KG1 (cell line): ENCODE data around the gene COA1.
"Not testable (repeated sequence)": the region's sequence is repeated elsewhere in the genome, so short reads cannot be mapped to it uniquely, and the experiment has no call there.

ENCODE experiments used
- DNase-seq: peaks from one replicate; lab custom pipeline; 2025; lab: John Stamatoyannopoulos, UW

COA1 gene

GRCh38 chr7:43758029-43758821, 28.9 kb upstream of the COA1 start, which contains the start of gene BLVRA:
Gene BLVRA, plus strand, starts transcription at chr7:43758680. Its CDS starts 12,479 bp downstream, at chr7:43771159.
- DNase-seq, result no peak

GRCh38 chr7:43757073-43757720, 27.9 kb upstream of the COA1 start:
- DNase-seq, result no peak

GRCh38 chr7:43756368-43757072, 27.2 kb upstream of the COA1 start:
- no peak for DNase-seq

- DNase-seq, result no peak
Measured at GRCh38 chr7:43754596-43754995, 25.3 kb upstream of the COA1 start.

GRCh38 chr7:43753843-43754242, 24.5 kb upstream of the COA1 start:
- no peak for DNase-seq

GRCh38 chr7:43753271-43753810, 24.0 kb upstream of the COA1 start:
- no peak for DNase-seq

GRCh38 chr7:43752411-43752810, 23.1 kb upstream of the COA1 start:
- no peak for DNase-seq

- DNase-seq, result no peak
Measured at GRCh38 chr7:43750016-43750887, 20.9 kb upstream of the COA1 start.

GRCh38 chr7:43749383-43749940, 20.1 kb upstream of the COA1 start:
- DNase-seq, result no peak

GRCh38 chr7:43747328-43748105, 18.2 kb upstream of the COA1 start:
- no peak for DNase-seq

GRCh38 chr7:43742692-43743091, 13.4 kb upstream of the COA1 start:
- DNase-seq, result no peak

- DNase-seq, result no peak
Measured at GRCh38 chr7:43737467-43738127, 8.3 kb upstream of the COA1 start.

GRCh38 chr7:43735802-43736603, 6.7 kb upstream of the COA1 start:
- no peak for DNase-seq

GRCh38 chr7:43735403-43735801, 6.1 kb upstream of the COA1 start:
- no peak for DNase-seq

GRCh38 chr7:43734575-43735332, 5.4 kb upstream of the COA1 start:
- not testable (repeated sequence) for DNase-seq

GRCh38 chr7:43731494-43731893, 2.2 kb upstream of the COA1 start:
- not testable (repeated sequence) for DNase-seq

GRCh38 chr7:43729924-43730248, 563 bp upstream of the COA1 start:
- DNase-seq, result no peak

GRCh38 chr7:43727494-43727893, 1.8 kb downstream of the COA1 start:
- DNase-seq, result no peak
